B cell (primary cell): ENCODE data around the gene INPP4A.

Experiments
- EZH2 ChIP-seq: IDR thresholded peaks from 2 replicates; pipeline ENCODE4 v1.6.1; 2012; ENCODE audit warnings: borderline replicate concordance, low read depth, mild to moderate bottlenecking, moderate library complexity, low read length; ENCODE audit not compliant: insufficient read depth, poor library complexity, severe bottlenecking
- TF ChIP-seq, protein P1 (sequence below): fragments of 200-600 bp; IDR thresholded peaks from one replicate; pipeline ENCODE4 v1.8.0; 2022; ENCODE audit warnings: antibody characterized with exemption, mild to moderate bottlenecking

DNA sequence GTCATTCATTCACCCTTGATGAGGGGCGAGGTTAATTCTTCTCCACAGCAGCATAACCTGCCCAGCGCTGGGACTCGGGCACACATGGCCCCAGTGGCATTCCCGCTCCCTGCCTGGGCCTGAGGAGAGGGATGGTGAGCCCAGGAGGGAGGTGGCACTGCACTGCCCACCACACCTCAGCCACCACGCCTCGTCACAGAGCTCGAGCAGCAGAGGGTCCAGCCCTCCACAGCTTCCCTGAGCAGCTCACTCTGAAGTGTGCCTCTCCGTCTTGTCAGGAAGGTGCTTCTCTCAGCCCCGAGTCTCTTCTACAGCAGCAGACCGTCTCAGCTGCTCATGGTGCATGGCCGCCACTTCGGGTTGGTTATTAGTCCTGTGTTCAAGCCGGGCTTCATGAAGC lies 128.8 kb downstream of the INPP4A start:
- no peak for TF ChIP-seq EZH2
- TF ChIP-seq, protein P1, sequence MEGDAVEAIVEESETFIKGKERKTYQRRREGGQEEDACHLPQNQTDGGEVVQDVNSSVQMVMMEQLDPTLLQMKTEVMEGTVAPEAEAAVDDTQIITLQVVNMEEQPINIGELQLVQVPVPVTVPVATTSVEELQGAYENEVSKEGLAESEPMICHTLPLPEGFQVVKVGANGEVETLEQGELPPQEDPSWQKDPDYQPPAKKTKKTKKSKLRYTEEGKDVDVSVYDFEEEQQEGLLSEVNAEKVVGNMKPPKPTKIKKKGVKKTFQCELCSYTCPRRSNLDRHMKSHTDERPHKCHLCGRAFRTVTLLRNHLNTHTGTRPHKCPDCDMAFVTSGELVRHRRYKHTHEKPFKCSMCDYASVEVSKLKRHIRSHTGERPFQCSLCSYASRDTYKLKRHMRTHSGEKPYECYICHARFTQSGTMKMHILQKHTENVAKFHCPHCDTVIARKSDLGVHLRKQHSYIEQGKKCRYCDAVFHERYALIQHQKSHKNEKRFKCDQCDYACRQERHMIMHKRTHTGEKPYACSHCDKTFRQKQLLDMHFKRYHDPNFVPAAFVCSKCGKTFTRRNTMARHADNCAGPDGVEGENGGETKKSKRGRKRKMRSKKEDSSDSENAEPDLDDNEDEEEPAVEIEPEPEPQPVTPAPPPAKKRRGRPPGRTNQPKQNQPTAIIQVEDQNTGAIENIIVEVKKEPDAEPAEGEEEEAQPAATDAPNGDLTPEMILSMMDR = no peak
